Heart left ventricle (tissue), 16 donors: Measurements from ENCODE around the gene MAST1. TPM values are rescaled to one million over a fixed set of nuclear protein-coding genes. Genes with fewer than 3 reads are reported as not detected.

Experiments
- ATAC-seq, 4 donors: fragments of 200-7000 bp; cut with Tn5 transposase; one replicate each; pipeline ENCODE4 v1.9.1; 2020 to 2022; ENCODE audit warnings: moderate library complexity in 4 of 4, mild to moderate bottlenecking in 3 of 4, moderate number of reproducible peaks in 1 of 4
- DNase-seq, 5 donors: peaks; one replicate each; pipeline ENCODE4 v3.0.0-alpha.2; 2020
- H3K27ac ChIP-seq, 12 donors: fragments of 200-600 bp; sonication (generic) in 4 of 12; one replicate each; pipeline versions ENCODE4 v1.5.0 to v1.8.0; 2016 to 2022; ENCODE audit warnings: mild to moderate bottlenecking in 2 of 12
- H3K27me3 ChIP-seq, 9 donors: fragments of 200-600 bp; sonication (generic) in 2 of 9; one replicate each; pipeline versions ENCODE4 v1.5.1 to v1.8.0; 2016 to 2022; ENCODE audit warnings: mild to moderate bottlenecking in 3 of 9
- H3K36me3 ChIP-seq, 9 donors: fragments of 200-600 bp; sonication (generic) in 2 of 9; one replicate each; pipeline versions ENCODE4 v1.5.0 to v1.8.0; 2018 to 2022; ENCODE audit warnings: mild to moderate bottlenecking in 2 of 9
- H3K4me1 ChIP-seq, 12 donors: fragments of 200-600 bp; sonication (generic) in 4 of 12; one replicate each; pipeline versions ENCODE4 v1.5.0 to v1.8.0; 2016 to 2022; ENCODE audit warnings: mild to moderate bottlenecking in 3 of 12
- H3K4me3 ChIP-seq, 12 donors: fragments of 200-600 bp; sonication (generic) in 4 of 12; one replicate each; pipeline versions ENCODE4 v1.5.0 to v1.8.0; 2017 to 2022; ENCODE audit warnings: mild to moderate bottlenecking in 9 of 12, moderate library complexity in 4 of 12
- H3K9me3 ChIP-seq, 12 donors: fragments of 200-600 bp; sonication (generic) in 4 of 12; one replicate each; pipeline versions ENCODE4 v1.5.0 to v1.8.0; 2016 to 2022; ENCODE audit warnings: mild to moderate bottlenecking in 1 of 12
- CTCF ChIP-seq, 12 donors: fragments of 200-600 bp; sonication (generic) in 4 of 12; IDR thresholded peaks; one replicate each; pipeline versions ENCODE4 v1.5.0 to v1.8.0; 2018 to 2022; ENCODE audit warnings: antibody characterized with exemption in 12 of 12, mild to moderate bottlenecking in 5 of 12
- POLR2A ChIP-seq, 2 donors: fragments of 450-650 bp; IDR thresholded peaks; one replicate each; pipeline ENCODE4 v1.6.1; 2017; ENCODE audit warnings: antibody characterized with exemption in 2 of 2, mild to moderate bottlenecking in 2 of 2, moderate library complexity in 2 of 2
- WGBS, 4 donors: extraction: QIAGEN DNeasy Blood & Tissue Kit in 2 of 4; methylation state at CpG; one replicate each; pipeline versions ENCODE4 v1.1.5 to v1.1.7; 2013 to 2018; 5-methylcytosine and 5-hydroxymethylcytosine counted together
- intact Hi-C, 10 donors: fragments of 100-400 bp; cut with DNase I; formaldehyde crosslinking; loops; one replicate each; pipeline versions ENCODE4 v1.11.1 to v1.14.2; 2022
- microRNA-seq, 4 donors: library from miRNA; unstranded; fragments of <30 nt; microRNA quantifications; one replicate each; pipeline versions ENCODE4 to v1.2.0, GENCODE V29; 2017 to 2020
- polyA plus RNA-seq, 2 donors: library from polyadenylated mRNA; stranded (reverse); fragments of 200-250 nt; gene quantifications; one replicate each; pipeline ENCODE4 v1.2.3, GENCODE V29; 2013
- total RNA-seq, 9 donors: library from RNA; depleted of rRNA in 2 of 9; stranded (reverse); fragments of >200 nt in 2 of 9; fragmentation: NEBNext Ultra II Directional in 3 of 9; extraction: Animal tissue kit (Norgen Biotek cat#: 25700) in 3 of 9; gene quantifications; one replicate each; pipeline versions ENCODE4 v1.1.0 to v1.2.4, GENCODE V29; 2016 to 2023
- donor health status: ischemic (EF 13 %, LVEDD 7.1; RV severe dilation, severe dysfunction).
- donor health status: healthy with polysubstance abuse.
- donor health status: DM: no; HTN: yes; CAD: no.
- donor health status: DM: no; HTN: no; CAD: no.
- donor health status: ischemic (EF 25% LVEDD 6.9; RV normal size, moderate dysfunction).
- donor health status: ischemic (EF 25% LVEDD 5.7; RV mildly dilated, moderate dysfunction).
- donor health status: healthy.
- donor health status: DM: yes; HTN: yes; CAD: no.
- donor health status: ischemic (EF 35%, LVEDD 5.7; RV mildly dilated, moderate dysfunction).
- donor health status: nonischemic (EF 11% LVEDD 7.7; RV severe dilation, severe dysfunction).
- donor health status: DM: yes; HTN: yes; CAD: no.
- donor health status: PGD.
- donor health status: ischemic (EF 29% LVEDD 5.4; RV normal size, mild dysfunction).
- donor health status: nonischemic (EF 23%, LVEDD 6.1; RV moderate dilation, normal function).

MAST1 gene
- total and polyA plus RNA-seq, 11 donors, result 0.15 to 1.7 (median 0.31) TPM; not detected in 3

GRCh38 chr19:12918253-12918652, 79.9 kb downstream of the MAST1 start:
- H3K27ac ChIP-seq, result no peak overlapping the region
- H3K36me3 ChIP-seq, result peaks cover 0 to 13% (median 12%) of the 10 kb centered on the region in 9 donors
- ATAC-seq (peak in 1 of 4 donors; percentile 5), DNase-seq (no peak)
- no peak for TF ChIP-seq CTCF (IDR thresholded peaks at IDR 0.05)
- intact Hi-C loops, result no loop called here
- H3K4me3 ChIP-seq, result no peak overlapping the region
- H3K4me1 ChIP-seq, result peaks cover 0 to 18% (median 11%) of the 10 kb centered on the region in 12 donors
- WGBS, 4 donors, result 92 to 96% (median 94%) methylated on average over 8 to 14 of the region's 14 CpGs
- H3K9me3 ChIP-seq, result no peaks in the 10 kb centered on the region
- no peaks in the 10 kb centered on the region for H3K27me3 ChIP-seq

- WGBS, 4 donors, result 67 to 73% (median 72%) methylated on average over 3 of the region's 3 CpGs
- DNase-seq (no peak), ATAC-seq (no peak)
- no peak for TF ChIP-seq CTCF (IDR thresholded peaks at IDR 0.05)
- no peak for TF ChIP-seq POLR2A (IDR thresholded peaks at IDR 0.05)
- Histone ChIP-seq H3K4me3 (no peak overlapping the region), H3K4me1 (peaks cover 0 to 10% (median 4%) of the 10 kb centered on the region in 12 donors), H3K36me3 (peaks cover 4 to 41% (median 40%) of the 10 kb centered on the region in 9 donors), H3K9me3 (no peaks in the 10 kb centered on the region), H3K27me3 (no peaks in the 10 kb centered on the region), H3K27ac (no peak overlapping the region)
- intact Hi-C loops, result no loop called here
These were observed 82.7 kb downstream of the MAST1 start for GRCh38 chr19:12921047-12921446.

DNA sequence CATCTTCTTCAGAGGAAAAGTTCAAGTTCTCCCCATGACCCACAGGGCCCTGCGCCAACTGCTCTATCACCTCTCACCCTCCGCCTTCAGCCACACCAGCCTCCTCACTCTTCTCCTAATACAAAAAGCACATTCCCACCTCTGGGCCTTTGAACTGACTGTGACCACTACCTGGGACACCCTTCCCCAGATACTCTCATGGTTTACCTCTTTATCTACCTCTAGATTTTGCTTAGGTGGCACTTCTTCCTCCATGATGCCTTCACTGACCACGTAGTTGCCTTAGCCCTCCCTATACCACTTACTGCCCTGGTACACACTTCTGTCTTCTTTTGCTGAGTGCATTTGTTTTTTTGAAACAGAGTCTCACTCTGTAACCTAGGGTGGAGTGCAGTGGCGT, 84.6 kb downstream of the MAST1 start:
- 97 to 98% (median 97%) methylated on average over 4 of the region's 4 CpGs for WGBS, 4 donors
- no peaks in the 10 kb centered on the region for H3K9me3 ChIP-seq
- TF ChIP-seq CTCF (IDR thresholded peaks at IDR 0.05) (no peak), POLR2A (IDR thresholded peaks at IDR 0.05) (no peak)
- ATAC-seq (no peak), DNase-seq (no peak)
- intact Hi-C loops, result no loop called here
- peaks cover 4 to 60% (median 59%) of the 10 kb centered on the region in 9 donors for H3K36me3 ChIP-seq
- no peaks in the 10 kb centered on the region for H3K27me3 ChIP-seq
- no peak overlapping the region for H3K27ac ChIP-seq
- peaks cover 0 to 10% (median 4%) of the 10 kb centered on the region in 12 donors for H3K4me1 ChIP-seq
- no peak overlapping the region for H3K4me3 ChIP-seq

Small RNA genes within 50 kb of the gene (microRNA-seq; reads per million reads assigned to microRNA genes)
- gene MIR5695, result 0 reads per million in 4 donors
- gene MIR6794, result 0 reads per million in 4 donors

Other genes starting within 250 kb of the MAST1 start
- 1 to 10 TPM; 3.7 to 8.9 (median 5.3) TPM for gene ZNF490, start 227.7 kb upstream of the MAST1 start, total RNA-seq
- gene ZNF490, start 227.7 kb upstream of the MAST1 start, polyA plus RNA-seq, result 1 to 10 TPM in 1 of 2 donors, under 1 TPM in 1; 0.91 to 1.1 TPM
- 10 to 100 TPM in 8 of 9 donors, 1 to 10 TPM in 1; 9.4 to 22.6 (median 14.3) TPM for gene ZNF791, start 227.6 kb upstream of the MAST1 start, total RNA-seq
- 1 to 10 TPM; 6.1 to 6.9 TPM for gene ZNF791, start 227.6 kb upstream of the MAST1 start, polyA plus RNA-seq
- 100 to 1,000 TPM in 1 of 9 donors, 10 to 100 TPM in 8; 16.0 to 135 (median 30.7) TPM for gene MAN2B1, start 171.8 kb upstream of the MAST1 start, total RNA-seq
- gene MAN2B1, start 171.8 kb upstream of the MAST1 start, polyA plus RNA-seq, result 10 to 100 TPM; 18.6 to 23.0 TPM
- gene WDR83, start 171.7 kb upstream of the MAST1 start, total RNA-seq, result 1 to 10 TPM; 6.0 to 9.2 (median 7.8) TPM
- gene WDR83, start 171.7 kb upstream of the MAST1 start, polyA plus RNA-seq, result 10 to 100 TPM; 12.3 to 13.0 TPM
- 100 to 1,000 TPM in 1 of 9 donors, 10 to 100 TPM in 8; 47.6 to 121 (median 54.6) TPM for gene DHPS, start 156.6 kb upstream of the MAST1 start, total RNA-seq
- 10 to 100 TPM; 57.2 to 57.6 TPM for gene DHPS, start 156.6 kb upstream of the MAST1 start, polyA plus RNA-seq
- not detected for gene GNG14, start 150.5 kb upstream of the MAST1 start, total RNA-seq
- gene GNG14, start 150.5 kb upstream of the MAST1 start, polyA plus RNA-seq, result not detected
- 1 to 10 TPM; 1.5 to 3.6 (median 2.4) TPM for gene FBXW9, start 141.9 kb upstream of the MAST1 start, total RNA-seq
- 1 to 10 TPM; 1.0 to 5.0 TPM for gene FBXW9, start 141.9 kb upstream of the MAST1 start, polyA plus RNA-seq
- gene TNPO2, start 114.6 kb upstream of the MAST1 start, total RNA-seq, result 10 to 100 TPM; 33.7 to 57.4 (median 42.6) TPM
- 10 to 100 TPM; 18.0 to 29.2 TPM for gene TNPO2, start 114.6 kb upstream of the MAST1 start, polyA plus RNA-seq
- 100 to 1,000 TPM in 6 of 9 donors, 10 to 100 TPM in 3; 90.4 to 305 (median 118) TPM for gene TRIR, start 103.8 kb upstream of the MAST1 start, total RNA-seq
- 100 to 1,000 TPM; 226 to 234 TPM for gene TRIR, start 103.8 kb upstream of the MAST1 start, polyA plus RNA-seq
- gene GET3, start 101.0 kb upstream of the MAST1 start, total RNA-seq, result 10 to 100 TPM; 54.3 to 81.5 (median 61.8) TPM
- gene GET3, start 101.0 kb upstream of the MAST1 start, polyA plus RNA-seq, result 100 to 1,000 TPM in 1 of 2 donors, 10 to 100 TPM in 1; 76.3 to 133 TPM
- not detected for gene BEST2, start 86.7 kb upstream of the MAST1 start, total RNA-seq
- gene BEST2, start 86.7 kb upstream of the MAST1 start, polyA plus RNA-seq, result not detected
- gene HOOK2, start 63.0 kb upstream of the MAST1 start, total RNA-seq, result 10 to 100 TPM; 45.5 to 90.1 (median 62.6) TPM
- gene HOOK2, start 63.0 kb upstream of the MAST1 start, polyA plus RNA-seq, result 10 to 100 TPM; 29.9 to 83.5 TPM
- 100 to 1,000 TPM in 4 of 9 donors, 10 to 100 TPM in 5; 19.6 to 205 (median 67.6) TPM for gene JUNB, start 47.0 kb upstream of the MAST1 start, total RNA-seq
- gene JUNB, start 47.0 kb upstream of the MAST1 start, polyA plus RNA-seq, result 10 to 100 TPM; 29.6 to 52.9 TPM
- gene PRDX2, start 36.7 kb upstream of the MAST1 start, total RNA-seq, result 1,000 to 10,000 TPM in 2 of 9 donors, 100 to 1,000 TPM in 7; 435 to 1,432 (median 684) TPM
- 100 to 1,000 TPM; 544 to 645 TPM for gene PRDX2, start 36.7 kb upstream of the MAST1 start, polyA plus RNA-seq
- gene THSD8, start 36.4 kb upstream of the MAST1 start, total RNA-seq, result 1 to 10 TPM in 7 of 9 donors, not detected in 2; 1.2 to 6.8 (median 2.2) TPM
- 1 to 10 TPM in 1 of 2 donors, under 1 TPM in 1; 0.35 to 3.2 TPM for gene THSD8, start 36.4 kb upstream of the MAST1 start, polyA plus RNA-seq
- 1 to 10 TPM in 8 of 9 donors, under 1 TPM in 1; 0.63 to 7.6 (median 4.0) TPM for gene RNASEH2A, start 31.9 kb upstream of the MAST1 start, total RNA-seq
- 1 to 10 TPM; 1.3 to 8.6 TPM for gene RNASEH2A, start 31.9 kb upstream of the MAST1 start, polyA plus RNA-seq
- gene RTBDN, start 3.9 kb upstream of the MAST1 start, total RNA-seq, result not detected
- not detected for gene RTBDN, start 3.9 kb upstream of the MAST1 start, polyA plus RNA-seq
- gene DNASE2, start 42.9 kb downstream of the MAST1 start, total RNA-seq, result 10 to 100 TPM; 15.9 to 41.1 (median 23.3) TPM
- 10 to 100 TPM; 11.7 to 31.7 TPM for gene DNASE2, start 42.9 kb downstream of the MAST1 start, polyA plus RNA-seq
- gene KLF1, start 48.7 kb downstream of the MAST1 start, total RNA-seq, result under 1 TPM in 2 of 9 donors, not detected in 7; 0.19 to 0.25 TPM
- gene KLF1, start 48.7 kb downstream of the MAST1 start, polyA plus RNA-seq, result not detected
- gene GCDH, start 52.6 kb downstream of the MAST1 start, total RNA-seq, result 100 to 1,000 TPM in 1 of 9 donors, 10 to 100 TPM in 8; 29.8 to 105 (median 46.7) TPM
- 100 to 1,000 TPM in 1 of 2 donors, 10 to 100 TPM in 1; 28.7 to 107 TPM for gene GCDH, start 52.6 kb downstream of the MAST1 start, polyA plus RNA-seq
- under 1 TPM in 1 of 9 donors, not detected in 8; 0.24 TPM for gene SYCE2, start 80.8 kb downstream of the MAST1 start, total RNA-seq
- gene SYCE2, start 80.8 kb downstream of the MAST1 start, polyA plus RNA-seq, result under 1 TPM in 1 of 2 donors, not detected in 1; 0.06 TPM
- 10 to 100 TPM; 35.0 to 49.6 (median 40.6) TPM for gene FARSA, start 95.2 kb downstream of the MAST1 start, total RNA-seq
- gene FARSA, start 95.2 kb downstream of the MAST1 start, polyA plus RNA-seq, result 100 to 1,000 TPM in 1 of 2 donors, 10 to 100 TPM in 1; 37.3 to 104 TPM
- 100 to 1,000 TPM; 231 to 816 (median 380) TPM for gene CALR, start 100.1 kb downstream of the MAST1 start, total RNA-seq
- 100 to 1,000 TPM; 227 to 771 TPM for gene CALR, start 100.1 kb downstream of the MAST1 start, polyA plus RNA-seq
- gene RAD23A, start 107.3 kb downstream of the MAST1 start, total RNA-seq, result 100 to 1,000 TPM; 130 to 272 (median 161) TPM
- gene RAD23A, start 107.3 kb downstream of the MAST1 start, polyA plus RNA-seq, result 100 to 1,000 TPM; 186 to 212 TPM
- 10 to 100 TPM; 17.2 to 63.6 (median 27.2) TPM for gene GADD45GIP1, start 118.7 kb downstream of the MAST1 start, total RNA-seq
- gene GADD45GIP1, start 118.7 kb downstream of the MAST1 start, polyA plus RNA-seq, result 100 to 1,000 TPM in 1 of 2 donors, 10 to 100 TPM in 1; 64.9 to 119 TPM
- 10 to 100 TPM in 4 of 9 donors, 1 to 10 TPM in 5; 2.9 to 13.6 (median 9.0) TPM for gene DAND5, start 131.1 kb downstream of the MAST1 start, total RNA-seq
- gene DAND5, start 131.1 kb downstream of the MAST1 start, polyA plus RNA-seq, result 1 to 10 TPM; 1.4 to 4.7 TPM
- 100 to 1,000 TPM in 8 of 9 donors, 10 to 100 TPM in 1; 81.4 to 147 (median 122) TPM for gene NFIX, start 157.0 kb downstream of the MAST1 start, total RNA-seq
- 10 to 100 TPM; 42.1 to 55.2 TPM for gene NFIX, start 157.0 kb downstream of the MAST1 start, polyA plus RNA-seq